Activated naive CD8-positive, alpha-beta T cell treated with anti-CD3 and anti-CD28 coated beads, Interleukin-2, amount 50 U/mL, for 24 hours (primary cell): ENCODE measurements around the gene PKD1.
"Not testable (repeated sequence)": the region's sequence is repeated elsewhere in the genome, so short reads cannot be mapped to it uniquely, and the experiment has no call there.

Experiments used
- ATAC-seq: fragments of 150-1000 bp; cut with Tn5 transposase; one replicate; pipeline ENCODE4 v1.10.0; 2021
- DNase-seq: peaks from one replicate; pipeline ENCODE4 v3.0.0; 2021
- H3K27ac Mint-ChIP-seq: one replicate; pipeline ENCODE4 v1.8.0; 2021; ENCODE audit warnings: mild to moderate bottlenecking, mixed read lengths
- H3K27me3 Mint-ChIP-seq: one replicate; pipeline ENCODE4 v1.8.0; 2021; ENCODE audit warnings: mixed read lengths
- H3K36me3 Mint-ChIP-seq: one replicate; pipeline ENCODE4 v1.8.0; 2021; ENCODE audit warnings: low read depth, mixed read lengths
- H3K4me1 Mint-ChIP-seq: one replicate; pipeline ENCODE4 v1.8.0; 2021; ENCODE audit warnings: mixed read lengths
- H3K4me3 Mint-ChIP-seq: one replicate; pipeline ENCODE4 v1.8.0; 2021; ENCODE audit warnings: mild to moderate bottlenecking, moderate library complexity, mixed read lengths
- H3K9me3 Mint-ChIP-seq: one replicate; pipeline ENCODE4 v1.8.0; 2021; ENCODE audit warnings: mixed read lengths

The PKD1 gene

DNA sequence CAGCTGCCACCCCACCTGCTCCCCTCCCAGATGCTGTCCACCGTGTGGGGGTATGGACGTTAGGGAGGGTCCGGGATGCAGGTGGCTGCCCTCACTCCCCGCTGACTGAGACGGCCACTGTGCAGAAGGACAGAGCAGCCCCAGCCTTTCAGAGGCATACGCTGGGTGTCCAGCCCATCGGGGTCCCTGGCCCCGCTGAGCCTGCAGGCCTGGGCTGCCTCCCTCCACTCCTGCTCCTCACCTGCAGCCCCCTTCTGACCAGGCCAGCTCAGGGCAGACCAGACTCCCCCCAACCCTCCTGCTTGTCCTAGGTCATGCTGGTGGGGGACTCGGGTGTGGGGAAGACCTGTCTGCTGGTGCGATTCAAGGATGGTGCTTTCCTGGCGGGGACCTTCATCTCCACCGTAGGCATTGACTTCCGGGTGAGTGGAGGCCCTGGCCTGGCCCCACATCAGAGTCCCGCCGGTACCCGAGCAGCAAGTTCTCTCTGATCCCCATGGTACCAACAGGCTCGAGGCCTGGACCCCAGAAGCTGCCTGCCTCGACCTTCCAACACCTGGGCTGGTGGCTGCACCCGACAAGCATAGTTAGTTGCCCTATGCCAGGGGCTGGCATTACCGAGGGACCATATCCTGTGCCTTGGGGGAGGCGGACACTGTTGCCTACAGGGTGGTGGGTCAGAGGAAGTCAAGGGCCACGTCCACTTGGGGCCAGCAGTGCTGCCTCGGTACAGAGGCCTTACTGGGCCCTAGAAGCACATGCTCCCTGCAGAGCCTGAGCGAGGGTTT lies 14.1 kb upstream of the PKD1 start:
- Mint-ChIP-seq H3K27ac (peak overlapping the region; percentile 18), H3K4me3 (peak overlapping the region; percentile 38), H3K36me3 (peaks cover 39% of the 10 kb centered on the region), H3K27me3 (no peaks in the 10 kb centered on the region), H3K9me3 (no peaks in the 10 kb centered on the region), H3K4me1 (peaks cover 23% of the 10 kb centered on the region)
- ATAC-seq: peak; percentile 13
- DNase-seq: peak; percentile 36

DNA sequence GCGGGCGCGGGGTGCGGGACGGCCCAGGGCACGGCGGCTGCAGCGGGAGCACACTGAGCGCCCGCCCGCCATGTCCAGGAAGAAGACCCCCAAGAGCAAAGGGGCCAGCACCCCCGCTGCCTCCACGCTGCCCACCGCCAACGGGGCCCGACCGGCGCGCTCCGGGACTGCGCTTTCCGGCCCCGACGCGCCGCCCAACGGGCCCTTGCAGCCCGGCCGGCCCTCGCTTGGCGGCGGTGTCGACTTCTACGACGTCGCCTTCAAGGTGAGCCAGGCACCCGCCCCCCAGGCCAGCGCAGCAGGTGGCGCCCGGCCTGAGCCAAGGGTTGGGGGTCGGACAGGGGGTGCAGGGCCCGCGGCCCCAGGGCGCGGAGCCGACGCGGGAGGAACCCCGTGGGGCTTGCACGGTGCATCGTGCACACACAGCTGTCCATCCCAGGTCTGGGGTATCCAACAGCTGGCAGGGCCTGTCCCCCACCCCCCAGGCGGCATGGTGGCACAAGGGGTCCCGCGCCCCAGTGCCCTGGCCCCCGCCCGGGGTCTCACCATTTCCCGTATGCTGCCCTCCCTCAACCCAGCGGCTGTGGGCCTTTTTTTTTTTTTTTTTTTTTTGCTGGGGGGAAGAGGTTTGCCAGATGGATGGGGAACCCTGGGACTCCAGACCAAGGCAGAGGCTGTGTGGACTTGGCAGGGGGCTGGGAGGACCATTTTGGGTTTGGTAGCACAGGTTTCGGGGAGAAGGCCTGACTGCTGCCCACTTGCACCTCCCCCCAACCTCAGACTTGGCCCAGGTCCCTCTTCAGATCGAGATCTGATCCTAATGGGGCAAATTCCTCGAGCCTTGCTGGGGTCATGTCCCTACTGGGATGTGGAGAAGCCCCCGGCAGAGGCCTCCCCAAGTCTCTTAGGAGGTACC lies 13.3 kb upstream of the PKD1 start:
- Mint-ChIP-seq H3K27me3 (no peaks in the 10 kb centered on the region), H3K9me3 (no peaks in the 10 kb centered on the region), H3K4me1 (peaks cover 19% of the 10 kb centered on the region), H3K36me3 (peaks cover 30% of the 10 kb centered on the region), H3K4me3 (peak overlapping the region; percentile 26), H3K27ac (no peak overlapping the region)
- DNase-seq (peak; percentile 57), ATAC-seq (peak; percentile 0)

GRCh38 chr16:2147981-2148671 lies 12.4 kb upstream of the PKD1 start, which contains the start of gene RAB26:
RAB26 (plus strand) TSS chr16:2148625; CDS start chr16:2148784, 159 bp downstream.
- peak; percentile 52 for DNase-seq
- Mint-ChIP-seq H3K27ac (no peak within 1 kb of the TSS), H3K9me3 (no peaks in the 10 kb centered on the region), H3K4me1 (peaks cover 19% of the 10 kb centered on the region), H3K27me3 (no peaks in the 10 kb centered on the region), H3K4me3 (peak within 1 kb of the TSS; percentile 26), H3K36me3 (peaks cover 22% of the 10 kb centered on the region)
- no peak for ATAC-seq

DNA sequence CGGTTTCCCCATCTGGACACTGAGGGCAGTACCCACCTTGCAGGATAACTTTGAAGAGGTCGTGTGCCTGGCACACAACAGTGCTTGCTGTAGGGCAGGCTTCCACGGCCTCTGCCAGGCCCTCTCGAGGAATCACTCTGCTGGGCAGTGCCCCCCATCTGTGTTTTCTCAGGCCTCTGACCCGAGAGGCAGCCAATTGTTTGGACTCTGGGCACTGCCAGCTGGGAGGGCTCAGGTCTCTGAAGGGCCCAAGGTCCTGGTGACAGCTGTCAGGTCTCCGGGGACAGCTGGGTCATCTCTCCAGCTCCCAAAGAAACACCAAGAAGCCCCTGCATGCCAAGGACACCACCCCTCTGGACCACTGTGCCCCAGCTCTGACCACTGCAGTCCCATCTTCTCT lies 11.7 kb upstream of the PKD1 start:
- H3K27me3 Mint-ChIP-seq: no peaks in the 10 kb centered on the region
- DNase-seq: no peak
- H3K36me3 Mint-ChIP-seq: peaks cover 14% of the 10 kb centered on the region
- no peak for ATAC-seq
- no peak overlapping the region for H3K27ac Mint-ChIP-seq
- H3K9me3 Mint-ChIP-seq: no peaks in the 10 kb centered on the region
- peaks cover 18% of the 10 kb centered on the region for H3K4me1 Mint-ChIP-seq
- H3K4me3 Mint-ChIP-seq: no peak overlapping the region

DNA sequence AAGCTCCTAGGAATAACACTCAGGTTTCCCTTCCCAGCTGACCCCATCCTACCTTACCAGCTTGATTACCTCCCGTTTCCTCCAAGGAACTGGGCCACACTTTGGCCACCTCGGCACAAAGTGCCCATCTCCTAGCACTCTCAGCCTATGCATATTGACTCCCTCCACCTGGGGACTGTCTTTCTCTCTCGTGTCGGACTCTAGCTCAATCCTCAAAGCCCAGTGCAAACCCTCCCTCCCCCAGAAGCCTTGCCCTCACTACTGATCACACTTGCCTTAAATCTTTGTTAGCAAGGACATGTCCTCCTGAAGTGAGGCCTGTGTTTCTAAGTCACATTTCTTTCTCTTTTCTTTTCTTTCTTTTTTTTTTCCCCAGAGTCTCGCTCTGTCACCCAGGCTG lies 10.1 kb upstream of the PKD1 start:
- H3K4me1 Mint-ChIP-seq: peaks cover 7% of the 10 kb centered on the region
- H3K36me3 Mint-ChIP-seq: no peaks in the 10 kb centered on the region
- no peak overlapping the region for H3K4me3 Mint-ChIP-seq
- H3K27ac Mint-ChIP-seq: no peak overlapping the region
- DNase-seq (no peak), ATAC-seq (no peak)
- H3K27me3 Mint-ChIP-seq: no peaks in the 10 kb centered on the region
- H3K9me3 Mint-ChIP-seq: no peaks in the 10 kb centered on the region

GRCh38 chr16:2143878-2144485 lies 8.3 kb upstream of the PKD1 start:
- H3K4me1 Mint-ChIP-seq: peaks cover 2% of the 10 kb centered on the region
- no peaks in the 10 kb centered on the region for H3K27me3 Mint-ChIP-seq
- H3K27ac Mint-ChIP-seq: no peak overlapping the region
- H3K4me3 Mint-ChIP-seq: no peak overlapping the region
- no peaks in the 10 kb centered on the region for H3K9me3 Mint-ChIP-seq
- no peak for ATAC-seq
- H3K36me3 Mint-ChIP-seq: no peaks in the 10 kb centered on the region
- no peak for DNase-seq

GRCh38 chr16:2142942-2143877 lies 7.5 kb upstream of the PKD1 start:
- Mint-ChIP-seq H3K9me3 (no peaks in the 10 kb centered on the region), H3K4me3 (no peak overlapping the region), H3K27me3 (no peaks in the 10 kb centered on the region), H3K27ac (no peak overlapping the region), H3K4me1 (peaks cover 2% of the 10 kb centered on the region), H3K36me3 (no peaks in the 10 kb centered on the region)
- ATAC-seq: peak; percentile 33
- no peak for DNase-seq

- H3K4me3 Mint-ChIP-seq: peak overlapping the region; percentile 74
- not testable (repeated sequence) for H3K9me3 Mint-ChIP-seq, H3K27ac Mint-ChIP-seq, H3K4me1 Mint-ChIP-seq, H3K27me3 Mint-ChIP-seq, ATAC-seq, H3K36me3 Mint-ChIP-seq
- peak; percentile 25 for DNase-seq
Observed at GRCh38 chr16:2135071-2135470, 627 bp downstream of the PKD1 start.

- not testable (repeated sequence) for H3K27me3 Mint-ChIP-seq, DNase-seq, H3K36me3 Mint-ChIP-seq, H3K9me3 Mint-ChIP-seq, ATAC-seq, H3K27ac Mint-ChIP-seq, H3K4me3 Mint-ChIP-seq
- peaks cover 11% of the 10 kb centered on the region for H3K4me1 Mint-ChIP-seq
Observed at GRCh38 chr16:2133797-2134196, 1.9 kb downstream of the PKD1 start.

DNA sequence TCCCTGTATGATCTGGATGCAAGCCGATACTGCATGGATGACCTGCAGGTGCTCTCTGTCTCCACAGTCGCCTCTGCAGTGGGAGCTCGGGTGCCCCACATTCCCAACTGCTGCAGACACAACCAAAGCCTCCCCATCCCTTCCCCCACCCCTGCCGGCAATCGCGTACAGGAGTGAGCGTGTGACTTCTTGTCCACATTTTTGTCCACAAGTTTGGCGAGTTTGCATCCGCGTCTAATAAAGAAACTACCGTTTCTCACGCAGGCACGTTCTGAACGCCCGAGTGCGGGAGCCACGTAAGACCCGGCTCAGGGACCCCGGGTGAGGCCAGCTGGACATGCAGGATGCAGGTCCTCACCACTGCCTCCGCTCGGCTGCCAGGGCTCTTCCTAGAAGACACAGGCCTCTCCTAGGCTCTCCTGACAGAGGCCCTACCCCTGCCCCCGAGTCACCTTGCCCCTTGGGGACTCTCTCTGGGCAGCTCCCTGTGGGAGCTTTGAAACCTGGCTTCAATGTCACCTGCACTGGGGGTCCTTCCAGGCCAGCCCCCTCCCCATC lies 5.7 kb downstream of the PKD1 start:
- peaks cover 18% of the 10 kb centered on the region for H3K4me1 Mint-ChIP-seq
- H3K4me3 Mint-ChIP-seq, H3K36me3 Mint-ChIP-seq, H3K27me3 Mint-ChIP-seq, DNase-seq, H3K9me3 Mint-ChIP-seq, ATAC-seq, H3K27ac Mint-ChIP-seq: not testable (repeated sequence)

GRCh38 chr16:2129251-2129650 lies 6.4 kb downstream of the PKD1 start:
- not testable (repeated sequence) for DNase-seq, H3K4me3 Mint-ChIP-seq, H3K27ac Mint-ChIP-seq, H3K27me3 Mint-ChIP-seq, H3K9me3 Mint-ChIP-seq, ATAC-seq, H3K36me3 Mint-ChIP-seq
- peaks cover 18% of the 10 kb centered on the region for H3K4me1 Mint-ChIP-seq

- H3K9me3 Mint-ChIP-seq, H3K27me3 Mint-ChIP-seq, H3K36me3 Mint-ChIP-seq, DNase-seq, H3K27ac Mint-ChIP-seq, H3K4me3 Mint-ChIP-seq: not testable (repeated sequence)
- H3K4me1 Mint-ChIP-seq: peaks cover 18% of the 10 kb centered on the region
- ATAC-seq: peak; percentile 0
Observed at GRCh38 chr16:2127630-2128280, 7.9 kb downstream of the PKD1 start.
